HG02973 (cell line): Measurements from ENCODE around the gene DLL3.

Experiments
- ATAC-seq: cut with Tn5 transposase; IDR thresholded peaks from one replicate; pipeline ENCODE4 v1.9.1; 2021; ENCODE audit warnings: moderate library complexity; ENCODE audit not compliant: unreplicated experiment

Gene DLL3

DNA sequence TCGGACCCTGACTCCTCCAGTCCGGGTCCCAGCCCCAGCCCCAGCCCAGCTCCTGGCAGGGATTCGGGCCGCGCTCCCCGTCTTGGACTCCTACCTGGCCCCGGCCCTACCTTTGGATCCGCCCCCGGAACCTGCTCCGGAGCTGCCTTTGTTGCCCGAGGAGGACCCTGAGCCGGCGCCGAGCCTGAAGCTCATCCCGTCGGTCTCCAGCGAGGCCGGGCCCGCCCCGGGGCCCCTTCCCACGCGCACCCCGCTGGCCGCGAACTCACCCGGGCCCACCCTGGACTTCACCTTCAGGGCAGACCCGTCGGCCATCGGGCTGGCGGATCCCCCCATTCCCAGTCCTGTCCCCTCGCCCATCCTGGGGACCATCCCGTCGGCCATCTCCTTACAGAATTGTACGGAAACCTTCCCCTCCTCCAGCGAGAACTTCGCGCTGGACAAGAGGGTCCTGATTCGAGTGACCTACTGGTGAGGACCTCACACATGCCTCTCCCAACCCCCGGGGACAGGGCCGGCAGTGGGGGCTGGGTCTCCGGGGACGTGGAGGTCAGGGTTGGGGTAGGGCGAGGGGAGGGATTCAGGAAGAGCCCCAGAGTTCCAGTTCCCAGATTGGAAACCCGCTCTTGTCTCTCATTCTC lies 16.9 kb downstream of the DLL3 start:
- ATAC-seq: no peak

DNA sequence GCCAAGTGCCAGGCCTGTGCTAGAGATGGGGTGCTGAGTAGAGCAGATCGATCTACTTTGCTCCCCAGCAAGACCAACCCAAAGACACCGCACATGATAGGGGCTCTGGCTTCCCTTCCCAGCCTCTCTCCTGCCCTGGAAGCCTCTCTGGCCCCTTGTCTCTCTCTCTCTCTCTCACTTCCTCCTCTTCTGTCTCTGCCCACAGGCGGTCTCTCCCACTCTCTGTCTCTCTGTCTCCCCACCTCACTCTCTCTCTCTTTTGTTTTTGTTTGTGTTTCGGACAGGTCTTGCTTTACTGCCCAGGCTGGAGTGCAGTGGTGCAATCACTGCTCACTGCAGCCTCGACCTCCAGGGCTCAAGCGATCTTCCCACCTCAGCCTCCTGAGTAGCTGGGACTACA lies 17.5 kb downstream of the DLL3 start:
- no peak for ATAC-seq

DNA sequence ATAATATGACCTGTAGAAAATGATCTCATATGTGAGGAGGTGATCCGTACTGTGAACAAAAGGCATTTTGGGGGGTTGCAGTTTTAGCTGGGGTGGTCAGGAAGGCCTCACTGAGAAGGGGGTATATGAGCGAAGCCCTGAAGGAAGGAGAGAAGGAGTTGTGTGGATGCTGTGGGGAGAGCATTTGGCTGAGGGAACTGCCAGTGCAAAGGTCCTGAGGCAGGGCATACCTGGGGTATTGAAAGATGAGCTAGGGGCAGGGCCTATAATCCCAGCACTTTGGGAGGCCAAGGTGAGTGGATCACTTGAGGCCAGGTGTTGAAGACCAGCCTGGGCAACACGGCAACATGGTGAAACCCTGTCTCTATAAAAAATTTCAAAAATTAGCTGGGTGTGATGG lies 18.7 kb downstream of the DLL3 start:
- no peak for ATAC-seq

DNA sequence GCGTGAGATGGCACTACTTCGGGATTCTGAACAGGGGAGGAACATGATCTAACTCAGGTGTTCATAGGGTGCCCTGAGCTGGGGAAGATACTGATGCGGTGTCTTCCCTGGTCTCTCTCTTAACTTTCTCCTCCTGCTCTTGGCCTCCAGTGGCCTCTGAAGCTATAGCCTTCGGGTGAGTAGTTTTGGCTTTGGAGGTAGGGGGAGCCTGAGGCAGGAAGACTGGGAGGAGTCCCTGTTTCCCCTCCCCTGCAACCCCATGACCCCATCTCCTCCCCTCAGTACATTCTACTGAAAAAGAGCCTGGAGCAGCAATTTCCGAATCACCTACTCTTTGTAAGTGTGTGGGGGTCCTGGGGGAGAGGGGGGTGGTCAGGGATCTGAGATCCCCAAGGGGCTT lies 19.7 kb downstream of the DLL3 start:
- ATAC-seq: no peak

DNA sequence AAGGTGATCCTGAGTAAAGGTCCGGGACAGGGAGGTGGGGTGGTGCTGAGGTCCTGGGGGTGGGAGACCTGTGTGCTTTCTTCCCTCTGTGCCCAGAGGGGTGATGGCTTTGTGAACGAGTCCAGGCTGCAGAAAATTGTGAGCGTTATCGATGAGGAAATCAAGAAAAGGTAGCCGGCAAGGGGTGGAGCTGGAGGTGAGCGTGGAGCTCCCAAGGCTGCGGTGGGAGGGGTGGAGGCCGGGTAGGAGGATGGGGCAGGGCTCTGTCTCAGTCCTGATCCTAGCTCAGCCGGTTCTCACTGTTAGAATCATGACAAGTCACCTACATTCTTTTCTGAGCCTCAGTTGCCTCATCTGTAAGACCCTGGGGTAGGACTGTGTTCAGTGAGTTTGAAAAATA lies 20.2 kb downstream of the DLL3 start:
- ATAC-seq: no peak

DNA sequence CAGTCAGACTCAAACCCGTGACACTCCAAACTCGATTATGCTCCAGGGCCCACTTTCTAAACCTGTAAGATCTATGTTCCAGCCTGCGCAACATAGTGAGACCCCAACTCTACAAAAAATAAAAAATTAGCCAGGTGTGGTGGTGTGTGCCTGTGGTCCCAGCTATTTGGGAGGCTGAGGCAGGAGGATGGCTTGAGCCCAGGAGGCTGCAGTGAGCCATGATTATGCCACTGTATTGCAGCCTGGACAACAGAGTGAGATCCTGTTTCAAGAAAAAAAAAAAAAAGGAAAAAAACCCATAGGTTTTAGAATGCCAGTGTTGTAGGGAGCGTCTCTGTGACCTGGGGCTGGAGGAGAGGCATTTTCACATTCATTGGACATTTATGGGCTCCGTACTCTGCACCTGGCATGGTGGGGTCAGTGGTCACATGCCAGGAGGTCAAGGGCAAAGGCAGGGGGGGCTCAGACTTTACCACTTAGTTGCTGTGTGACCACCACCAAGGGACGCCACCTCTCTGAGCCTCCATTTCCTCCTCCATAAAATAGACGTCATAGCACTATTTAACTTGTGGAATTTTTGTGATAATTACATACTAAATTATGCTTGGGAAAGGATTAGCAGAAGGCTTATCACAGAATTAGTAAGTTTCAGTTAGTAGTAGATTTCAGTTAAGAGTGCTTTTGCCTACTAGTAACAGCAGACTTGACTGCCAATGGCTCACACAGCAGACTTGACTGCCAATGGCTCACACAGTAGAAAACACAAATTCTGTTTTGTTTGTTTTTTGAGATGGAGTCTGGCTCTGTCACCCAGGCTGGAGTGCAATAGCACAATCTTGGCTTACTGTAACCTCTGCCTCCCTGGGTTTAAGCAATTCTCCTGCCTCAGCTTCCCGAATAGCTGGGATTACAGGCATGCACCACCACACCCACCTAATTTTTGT lies 22.1 kb downstream of the DLL3 start:
- ATAC-seq: no peak

DNA sequence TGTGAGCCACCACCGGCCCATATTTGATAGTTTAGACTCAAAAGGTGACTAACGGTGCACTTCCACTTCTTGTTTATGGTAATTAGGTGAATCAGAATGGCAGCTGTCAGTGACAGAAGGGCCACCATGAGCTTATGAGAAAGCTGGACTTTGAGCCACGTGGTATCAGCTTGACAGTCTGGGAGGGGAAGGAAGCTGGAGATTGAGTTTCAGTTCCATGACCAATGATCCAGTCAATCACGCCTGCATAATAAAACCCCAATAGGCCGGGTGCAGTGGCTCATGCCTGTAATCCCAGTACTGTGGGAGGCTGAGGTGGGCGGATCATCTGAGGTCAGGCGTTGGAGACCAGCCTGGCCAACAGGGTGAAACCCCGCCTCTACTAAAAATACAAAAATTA lies 25.7 kb downstream of the DLL3 start:
- no peak for ATAC-seq

DNA sequence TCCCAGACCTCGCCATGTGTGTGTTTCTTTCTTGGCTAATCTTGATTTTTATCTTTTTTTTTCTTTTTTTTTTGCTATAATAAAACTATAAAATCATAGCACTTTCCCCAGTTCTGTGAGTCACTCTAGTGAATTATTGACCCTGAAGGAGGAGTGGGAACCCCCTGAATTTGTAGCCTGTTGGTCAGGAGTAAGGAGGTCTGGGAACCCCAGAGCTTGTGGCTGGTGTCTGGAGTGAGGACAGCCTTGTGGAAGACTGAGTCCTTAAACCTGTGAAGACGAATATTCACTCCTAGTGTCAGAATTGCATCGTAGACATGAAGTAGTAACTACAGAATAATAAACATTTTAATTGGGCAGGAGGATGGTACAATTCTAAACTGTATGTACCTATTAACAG lies 26.5 kb downstream of the DLL3 start:
- no peak for ATAC-seq

DNA sequence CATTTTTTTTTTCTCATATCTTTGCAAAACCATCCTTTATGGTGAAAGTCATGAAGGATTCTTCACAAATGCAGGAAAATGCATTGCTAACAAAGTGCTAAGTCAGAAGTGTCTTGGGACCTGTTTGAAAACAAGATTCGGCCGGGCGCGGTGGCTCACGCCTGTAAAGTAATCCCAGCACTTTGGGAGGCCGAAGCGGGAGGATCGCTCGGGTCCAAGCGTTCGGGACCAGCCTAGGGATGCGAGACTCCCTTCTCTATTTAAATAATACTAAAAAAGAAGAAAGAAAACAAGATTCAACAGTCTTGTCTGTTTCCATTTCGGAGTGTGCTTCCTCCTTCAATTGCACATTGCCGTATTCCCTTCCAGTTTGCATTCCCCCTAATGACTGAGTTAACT lies 33.1 kb downstream of the DLL3 start:
- no peak for ATAC-seq

DNA sequence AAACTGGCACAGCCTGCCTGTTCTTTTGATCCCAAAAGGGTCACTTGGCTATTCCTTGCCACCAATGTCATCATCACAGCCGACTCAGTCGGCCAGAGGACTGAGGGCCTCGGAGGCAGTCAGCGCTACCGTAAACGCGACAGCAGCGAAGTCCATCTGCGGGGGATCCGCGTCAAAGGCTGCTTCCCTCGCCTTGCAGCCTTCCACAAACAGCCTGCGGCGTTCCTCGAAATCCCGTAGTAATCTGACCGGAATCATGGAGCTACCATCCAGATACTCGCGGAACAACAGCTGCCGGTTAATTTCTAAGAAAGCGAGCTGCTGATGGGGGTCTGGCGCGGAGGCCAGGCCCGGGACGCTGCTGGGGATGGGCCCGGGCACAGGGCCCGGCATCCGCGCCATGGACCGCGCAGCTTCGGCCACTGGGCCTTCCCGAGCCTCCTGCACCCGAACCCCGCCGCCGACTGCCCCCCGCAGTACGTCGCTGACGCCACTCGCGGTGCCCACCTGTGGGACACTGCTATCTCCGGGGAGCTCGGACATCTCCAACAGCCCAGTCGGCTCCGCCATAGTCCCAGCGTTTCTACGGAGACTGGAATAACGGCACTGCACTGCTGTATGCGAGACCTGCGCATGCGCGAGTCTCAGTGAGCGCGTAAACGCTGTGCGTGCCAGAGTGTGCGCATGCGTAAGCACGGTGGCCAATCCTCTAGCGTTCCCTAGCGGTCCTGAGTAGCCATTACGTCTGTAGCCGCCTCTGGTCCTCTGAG lies 33.7 kb downstream of the DLL3 start, which contains the start of gene EID2B:
TSS of gene EID2B (minus strand) at position 620 of the 770 bp plus-strand sequence. CDS start at position 570, 50 bp downstream.
- ATAC-seq: peak; percentile 79

DNA sequence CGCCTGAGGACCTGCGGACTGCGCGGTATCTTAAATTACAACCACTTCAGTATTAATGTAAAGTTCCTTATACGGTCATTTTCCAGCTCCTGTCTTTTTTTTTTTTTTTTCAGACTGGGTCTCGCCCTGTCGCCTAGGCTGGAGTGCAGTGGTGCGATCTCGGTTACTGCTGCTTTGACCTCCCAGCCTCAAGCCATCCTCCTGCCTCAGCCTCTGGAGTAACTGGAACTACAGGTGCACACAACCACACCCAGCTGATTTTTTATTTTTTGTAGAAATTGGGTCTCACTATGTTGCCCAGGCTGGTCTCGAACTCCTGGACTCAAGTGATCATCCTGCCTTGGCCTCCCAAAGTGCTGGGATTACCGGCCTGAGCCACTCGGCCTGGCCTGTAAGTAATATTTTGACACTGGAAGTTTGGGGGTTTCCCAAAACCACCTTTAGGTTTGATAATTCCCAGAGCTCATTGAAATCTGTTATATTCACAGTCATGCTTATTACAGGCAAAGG lies 34.3 kb downstream of the DLL3 start:
- ATAC-seq: peak; percentile 14

DNA sequence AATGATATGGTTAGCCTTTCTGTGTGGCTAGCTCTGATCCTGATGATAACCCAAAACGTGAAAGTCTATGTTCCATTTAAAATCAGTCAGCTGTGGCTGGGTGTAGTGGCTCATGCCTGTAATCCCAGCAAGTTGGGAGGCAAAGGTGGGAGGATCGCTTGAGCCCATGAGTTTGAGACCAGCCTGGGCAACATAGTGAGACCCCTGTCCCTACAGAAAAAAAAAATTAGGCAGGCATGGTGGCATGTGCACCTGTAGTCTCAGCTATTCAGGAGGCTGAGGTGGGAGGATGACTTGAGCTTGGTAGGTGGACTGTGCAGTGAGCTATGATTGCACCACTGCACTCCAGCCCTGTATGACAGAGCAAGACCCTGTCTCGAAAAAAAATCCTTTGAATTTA lies 35.0 kb downstream of the DLL3 start:
- no peak for ATAC-seq

DNA sequence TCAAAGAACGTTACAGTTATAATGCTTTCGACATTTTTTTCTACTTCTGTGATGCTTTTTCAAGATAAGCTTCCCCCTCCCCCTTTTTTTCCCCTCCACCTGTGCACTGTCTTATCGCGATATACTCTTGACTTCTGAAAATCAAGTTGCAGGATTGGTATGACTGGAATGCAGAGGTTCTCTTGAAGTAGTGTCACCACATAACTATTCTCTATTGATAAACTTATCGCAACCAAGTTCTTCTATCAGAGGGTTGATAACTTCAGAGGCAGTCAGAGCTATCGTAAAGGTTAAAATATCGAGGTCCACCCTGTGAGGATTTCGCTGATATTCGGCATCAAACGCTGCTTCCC lies 40.4 kb downstream of the DLL3 start:
- ATAC-seq: peak; percentile 9

DNA sequence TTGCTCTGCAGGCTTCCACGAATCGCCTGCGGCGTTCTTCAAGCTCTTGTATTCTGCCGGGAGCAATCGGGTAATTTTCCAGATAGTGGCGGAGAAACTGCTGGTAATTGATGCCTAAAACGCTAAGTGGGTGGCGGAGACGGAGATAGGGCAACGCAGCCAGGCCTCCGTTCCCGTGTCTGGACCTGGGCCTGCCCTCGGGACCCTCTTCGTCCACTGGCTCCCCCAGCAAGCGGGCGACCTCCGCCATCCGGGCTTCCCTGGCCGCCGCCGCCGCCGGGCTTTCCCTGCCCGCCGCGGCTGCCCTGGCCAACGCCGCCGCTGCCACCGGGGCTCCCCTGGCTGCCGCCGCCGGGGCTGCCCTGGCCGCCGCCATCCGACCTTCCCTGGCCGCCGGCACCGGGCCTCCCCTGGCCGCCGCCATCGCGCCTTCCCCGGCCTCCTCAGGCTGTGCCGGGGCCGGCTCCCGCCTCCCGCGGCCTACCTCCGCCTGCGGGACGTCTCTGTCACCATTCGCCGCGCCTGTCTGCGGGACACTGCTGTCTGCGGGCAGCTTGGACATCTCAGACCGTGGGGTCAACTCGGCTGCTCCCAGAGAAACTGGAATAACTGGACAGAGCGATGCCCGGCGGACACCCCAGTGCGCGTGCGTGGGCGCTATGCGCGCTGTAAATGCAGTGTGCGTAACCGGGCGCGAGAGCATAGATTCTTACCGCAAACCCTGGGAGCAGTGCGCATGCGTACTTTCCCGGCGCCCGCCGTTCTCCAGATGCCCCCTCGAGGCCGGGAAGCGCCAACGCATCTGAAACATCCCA lies 41.0 kb downstream of the DLL3 start, which contains the start of gene EID2:
TSS of gene EID2 (minus strand) at position 644 of the 815 bp plus-strand sequence. CDS start at position 562, 82 bp downstream.
- ATAC-seq: peak; percentile 74

DNA sequence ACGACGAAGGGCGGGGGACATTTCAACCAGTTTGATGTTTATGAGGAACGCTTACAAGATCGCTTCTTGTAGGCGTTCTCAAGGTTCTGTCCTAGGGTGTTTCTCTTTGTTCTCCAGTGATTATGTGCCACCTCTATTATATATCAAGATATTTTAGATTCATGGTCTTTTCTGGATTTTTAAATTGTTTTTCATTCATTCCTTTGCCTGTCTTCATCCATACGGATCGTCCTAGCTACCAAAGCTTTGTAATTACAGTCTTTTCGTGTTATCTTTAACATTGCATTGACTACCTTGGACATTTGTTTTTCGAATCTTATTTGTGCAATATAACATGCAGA lies 41.6 kb downstream of the DLL3 start:
- ATAC-seq: no peak

DNA sequence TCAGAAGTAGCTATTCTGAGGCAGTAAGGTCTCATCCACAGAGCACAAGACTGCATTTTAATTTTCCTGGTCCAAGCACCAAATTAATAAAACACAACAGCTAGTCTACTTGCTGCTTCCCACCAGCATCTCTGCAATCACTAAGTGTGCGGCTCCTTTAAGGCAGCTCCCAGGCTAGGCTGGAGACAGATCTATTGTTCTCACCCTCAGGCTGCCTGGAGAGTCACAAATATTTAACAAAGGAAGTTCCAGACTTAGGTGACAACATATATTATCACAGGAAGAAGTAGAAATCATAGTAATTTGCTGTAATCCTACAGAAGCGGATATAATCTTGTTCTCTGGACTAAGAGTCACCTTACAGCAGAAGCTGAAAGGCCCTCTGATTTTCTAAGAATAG lies 43.5 kb downstream of the DLL3 start:
- ATAC-seq: no peak

DNA sequence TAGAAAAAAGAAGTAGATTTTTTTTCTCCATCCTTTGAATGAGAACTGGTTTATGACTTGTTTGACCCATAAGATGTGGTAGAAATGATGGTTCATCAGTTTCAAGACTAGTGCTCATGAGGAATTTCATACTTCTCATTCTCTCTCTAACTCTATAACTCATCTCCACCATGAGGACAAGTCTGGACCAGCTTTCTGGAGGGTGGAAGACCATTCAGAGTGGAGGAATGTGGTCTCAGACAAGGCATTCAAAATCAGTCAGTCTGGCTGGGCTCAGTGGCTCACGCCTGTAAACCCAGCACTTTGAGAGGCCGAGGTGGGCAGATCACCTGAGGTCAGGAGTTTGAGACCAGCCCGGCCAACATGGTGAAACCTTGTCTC lies 44.7 kb downstream of the DLL3 start:
- no peak for ATAC-seq

DNA sequence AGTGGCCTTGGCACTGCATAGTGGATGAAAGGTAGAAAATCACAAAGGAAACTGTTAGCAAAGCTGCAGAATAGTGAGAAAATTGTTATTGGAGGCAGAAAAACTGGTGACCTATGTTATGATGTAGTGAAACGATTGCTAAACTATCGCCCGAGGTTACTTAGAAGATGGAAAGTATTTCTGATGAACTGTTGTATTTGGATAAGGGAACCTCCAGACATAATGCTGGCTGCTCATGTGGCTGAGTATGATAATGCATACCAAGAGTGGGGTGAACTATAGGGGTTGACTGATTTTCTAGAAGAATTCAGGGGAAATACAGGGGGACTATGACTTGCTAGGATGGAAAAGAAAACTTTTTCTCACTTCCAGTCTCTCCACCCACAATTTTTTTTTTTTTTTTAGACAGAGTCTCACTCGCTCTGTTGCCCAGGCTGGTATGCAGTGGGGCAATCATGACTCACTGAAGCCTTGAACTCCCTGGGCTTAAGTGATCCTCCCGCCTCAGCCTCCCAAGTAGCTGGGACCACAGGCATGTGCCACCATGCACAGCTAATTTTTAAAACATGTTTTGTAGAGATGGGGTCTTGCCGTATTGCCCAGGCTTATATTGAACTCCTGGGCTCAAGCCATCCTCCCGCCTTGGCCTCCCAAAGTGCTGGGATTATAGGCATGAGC lies 45.6 kb downstream of the DLL3 start:
- ATAC-seq: no peak

DNA sequence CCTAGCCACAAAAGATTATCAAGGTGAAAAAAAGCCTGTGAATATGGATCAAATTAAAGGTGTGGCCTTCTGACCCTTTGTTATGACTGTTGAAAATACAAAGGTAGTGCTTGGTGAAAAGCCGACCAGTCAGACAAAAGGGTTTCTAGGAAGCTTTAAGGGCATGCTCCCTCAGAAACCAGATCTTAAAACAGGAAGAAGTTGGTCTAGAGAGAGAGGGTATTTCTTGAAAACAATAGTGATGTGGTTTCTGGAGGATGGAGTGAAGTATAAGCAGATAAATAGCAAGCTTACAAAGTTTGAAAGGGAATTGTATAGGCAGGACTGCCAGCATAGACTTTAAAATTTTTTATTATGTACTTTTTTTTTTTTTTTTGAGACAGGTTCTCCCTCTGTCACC lies 46.2 kb downstream of the DLL3 start:
- ATAC-seq: no peak

DNA sequence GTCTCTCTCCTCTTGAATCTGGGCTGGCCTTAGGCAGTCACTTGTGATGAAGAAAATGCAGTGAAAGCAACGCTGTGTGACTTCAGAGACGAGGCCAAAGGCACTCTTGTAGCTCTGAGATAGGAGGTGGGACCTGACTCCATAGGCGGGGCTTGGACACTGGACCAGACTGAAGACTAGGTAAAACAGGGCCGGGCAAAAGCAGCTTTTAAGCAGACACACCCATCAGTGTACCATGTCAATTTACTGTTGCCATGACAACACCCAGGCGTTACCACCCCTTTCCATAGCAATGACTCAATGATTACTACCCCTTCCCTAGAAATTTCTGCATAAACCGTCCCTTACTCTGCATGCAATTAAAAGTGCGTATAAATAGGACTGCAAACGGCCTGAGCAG lies 47.9 kb downstream of the DLL3 start:
- no peak for ATAC-seq
